Sigmoid colon (tissue), 7 donors: ENCODE measurements around the gene PRM2. TPM values are rescaled to one million over a fixed set of nuclear protein-coding genes. Genes with fewer than 3 reads are reported as not detected.

Experiments
- DNase-seq: peaks from one replicate; pipeline ENCODE4 v3.0.0-alpha.2; 2019
- H3K27ac ChIP-seq, 4 donors: fragments of 200-600 bp; sonication (generic); one replicate each; pipeline ENCODE4 v1.5.1; 2016 to 2019; ENCODE audit warnings: mild to moderate bottlenecking in 1 of 4
- H3K27me3 ChIP-seq, 3 donors: fragments of 200-600 bp; sonication (generic); one replicate each; pipeline ENCODE4 v1.5.1; 2019; ENCODE audit warnings: mild to moderate bottlenecking in 1 of 3
- H3K36me3 ChIP-seq, 4 donors: fragments of 200-600 bp; sonication (generic); one replicate each; pipeline ENCODE4 v1.5.1; 2016 to 2019
- H3K4me1 ChIP-seq, 4 donors: fragments of 200-600 bp; sonication (generic); one replicate each; pipeline ENCODE4 v1.5.1; 2017 to 2019
- H3K4me3 ChIP-seq, 4 donors: fragments of 200-600 bp; sonication (generic); one replicate each; pipeline ENCODE4 v1.5.1; 2017 to 2019; ENCODE audit warnings: mild to moderate bottlenecking in 2 of 4, moderate library complexity in 1 of 4
- H3K9me3 ChIP-seq, 4 donors: fragments of 200-600 bp in 3 of 4; sonication (generic) in 3 of 4; one replicate each; pipeline versions ENCODE4 v1.5.1 to v1.6.1; 2013 to 2019
- CTCF ChIP-seq, 4 experiments: fragments of 450-650 bp in 3 of 4; fragments of 200-600 bp in 1 of 4; IDR thresholded peaks; one replicate each; pipeline ENCODE4 v1.5.1; 2016 to 2019; ENCODE audit warnings: antibody characterized with exemption in 4 of 4, mild to moderate bottlenecking in 3 of 4, moderate library complexity in 2 of 4
- EP300 ChIP-seq, 4 donors: sonication (generic); formaldehyde crosslinking; IDR thresholded peaks; one replicate each; pipeline ENCODE4 v1.6.1; 2017; ENCODE audit warnings: antibody characterized with exemption in 4 of 4
- POLR2A ChIP-seq, 2 donors: fragments of 450-650 bp; IDR thresholded peaks; one replicate each; pipeline ENCODE4 v1.6.1; 2016; ENCODE audit warnings: antibody characterized with exemption in 2 of 2, mild to moderate bottlenecking in 2 of 2, moderate library complexity in 2 of 2
- POLR2AphosphoS5 ChIP-seq, 4 donors: sonication (generic); formaldehyde crosslinking; IDR thresholded peaks; one replicate each; pipeline ENCODE4 v1.6.1; 2017; ENCODE audit warnings: antibody characterized with exemption in 4 of 4
- WGBS, 2 donors: extraction: QIAGEN DNeasy Blood & Tissue Kit; methylation state at CpG; one replicate each; pipeline ENCODE4 v1.1.7; 2013; 5-methylcytosine and 5-hydroxymethylcytosine counted together
- intact Hi-C: fragments of 100-400 bp; cut with DNase I; formaldehyde crosslinking; loops from one replicate; pipeline ENCODE4 v1.15.1; 2023
- polyA plus RNA-seq, 3 donors: library from polyadenylated mRNA; stranded (reverse); fragments of 200-250 nt; gene quantifications; one replicate each; pipeline ENCODE4 v1.2.3, GENCODE V29; 2013
- total RNA-seq, 4 donors: library from RNA; depleted of rRNA; stranded (reverse); fragments of >200 nt; gene quantifications; one replicate each; pipeline ENCODE4 v1.1.0, GENCODE V29; 2016
- donor health status: healthy with polysubstance abuse.
- donor health status: Bipolar disorder and iron deficiency.
- donor health status: healthy.

PRM2 gene
- total and polyA plus RNA-seq, 7 donors = not detected

DNA sequence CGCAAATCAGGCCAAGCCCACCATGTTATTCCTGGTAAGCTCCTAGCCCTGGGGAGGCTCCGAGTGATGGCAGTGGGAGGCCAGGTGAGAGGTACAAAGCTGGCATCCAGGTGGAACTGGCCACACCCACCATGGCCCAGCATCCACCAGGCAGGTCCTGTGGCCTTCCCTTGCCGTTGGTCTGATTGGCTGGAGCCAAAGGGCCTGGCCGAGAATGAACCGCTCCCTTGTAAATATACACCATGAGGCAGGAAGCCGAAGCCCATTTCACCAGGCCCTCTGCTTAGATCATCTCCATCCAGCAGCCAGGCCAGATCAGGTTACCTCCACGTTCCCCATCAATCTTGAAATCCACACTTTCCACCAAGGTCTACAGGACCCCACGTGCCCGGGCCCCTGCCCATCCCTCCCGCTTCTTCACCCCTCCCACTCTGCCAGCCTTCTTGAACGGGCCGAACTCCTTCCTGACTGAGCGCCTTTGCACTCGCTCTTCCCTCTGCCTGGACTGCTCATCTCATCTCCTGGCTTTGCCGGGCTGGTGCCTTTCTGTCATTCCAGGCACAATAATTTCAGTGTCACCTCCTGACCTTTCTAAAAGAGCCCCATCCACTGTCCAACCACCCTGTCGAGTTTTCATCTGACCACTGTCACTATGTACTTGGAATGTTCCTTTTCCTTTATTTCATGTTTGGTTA lies 26.0 kb downstream of the PRM2 start:
- no peak for TF ChIP-seq POLR2A (IDR thresholded peaks at IDR 0.05)
- no peak for TF ChIP-seq EP300 (IDR thresholded peaks at IDR 0.05)
- no peak for TF ChIP-seq POLR2AphosphoS5 (IDR thresholded peaks at IDR 0.05)
- TF ChIP-seq CTCF (IDR thresholded peaks at IDR 0.05) = no peak
- intact Hi-C loops = loop anchor here (10.0 kb wide), 2 partner anchors 115 to 505 kb away; partner anchors contain the start of gene NUBP1
- 76 to 79% methylated on average over 16 of the region's 16 CpGs for WGBS, 2 donors
- Histone ChIP-seq H3K36me3 (no peaks in the 10 kb centered on the region), H3K4me1 (peaks cover 0 to 20% (median 10%) of the 10 kb centered on the region in 4 donors), H3K27ac (no peak overlapping the region), H3K9me3 (no peaks in the 10 kb centered on the region), H3K27me3 (no peaks in the 10 kb centered on the region), H3K4me3 (no peak overlapping the region)
- DNase-seq = no peak

- H3K9me3 ChIP-seq = no peaks in the 10 kb centered on the region
- no peak overlapping the region for H3K4me3 ChIP-seq
- no peak overlapping the region for H3K27ac ChIP-seq
- DNase-seq = no peak
- intact Hi-C loops = loop anchor here (10.0 kb wide), 2 partner anchors 115 to 505 kb away; partner anchors contain the start of gene NUBP1
- TF ChIP-seq POLR2A (IDR thresholded peaks at IDR 0.05) (no peak), POLR2AphosphoS5 (IDR thresholded peaks at IDR 0.05) (no peak), EP300 (IDR thresholded peaks at IDR 0.05) (no peak), CTCF (IDR thresholded peaks at IDR 0.05) (no peak)
- no peaks in the 10 kb centered on the region for H3K36me3 ChIP-seq
- no peaks in the 10 kb centered on the region for H3K27me3 ChIP-seq
- 94 to 95% methylated on average over 63 of the region's 63 CpGs for WGBS, 2 donors
- H3K4me1 ChIP-seq = peaks cover 0 to 12% (median 4%) of the 10 kb centered on the region in 4 donors
These were observed 26.8 kb downstream of the PRM2 start for GRCh38 chr16:11249233-11250061.

- TF ChIP-seq POLR2AphosphoS5 (IDR thresholded peaks at IDR 0.05) = no peak
- H3K36me3 ChIP-seq = no peaks in the 10 kb centered on the region
- no peaks in the 10 kb centered on the region for H3K27me3 ChIP-seq
- no peaks in the 10 kb centered on the region for H3K9me3 ChIP-seq
- WGBS, 2 donors = 92% methylated on average over 8 of the region's 8 CpGs
- intact Hi-C loops = no loop called here
- no peak overlapping the region for H3K27ac ChIP-seq
- no peak overlapping the region for H3K4me3 ChIP-seq
- peaks cover 0 to under 1% (median 0%) of the 10 kb centered on the region in 4 donors for H3K4me1 ChIP-seq
- DNase-seq = no peak
These were observed 28.1 kb downstream of the PRM2 start for GRCh38 chr16:11248133-11248532.

DNA sequence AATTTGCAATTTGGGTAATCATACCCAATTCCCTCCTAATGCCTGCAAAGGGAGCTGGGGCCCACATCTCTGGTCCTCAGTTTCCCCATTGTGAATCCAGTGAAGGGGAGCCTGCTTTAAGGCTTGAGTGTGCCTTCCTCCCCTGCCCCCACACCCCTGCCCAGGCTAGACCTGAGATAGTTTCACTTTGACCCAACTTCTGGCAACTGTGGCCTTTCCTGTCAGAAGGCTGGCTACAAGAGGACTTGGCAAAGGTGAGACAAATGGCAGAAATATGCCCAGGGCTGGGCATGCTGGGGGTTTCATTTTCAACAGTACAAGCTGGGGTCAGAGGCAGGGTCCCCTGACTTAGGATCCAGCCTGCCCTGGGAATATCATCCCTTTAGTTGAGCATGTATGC lies 30.3 kb downstream of the PRM2 start:
- intact Hi-C loops = no loop called here
- no peaks in the 10 kb centered on the region for H3K27me3 ChIP-seq
- no peaks in the 10 kb centered on the region for H3K4me1 ChIP-seq
- no peaks in the 10 kb centered on the region for H3K9me3 ChIP-seq
- H3K36me3 ChIP-seq = no peaks in the 10 kb centered on the region
- H3K4me3 ChIP-seq = no peak overlapping the region
- no peak for DNase-seq
- no peak overlapping the region for H3K27ac ChIP-seq
- no peak for TF ChIP-seq CTCF (IDR thresholded peaks at IDR 0.05)
- TF ChIP-seq POLR2A (IDR thresholded peaks at IDR 0.05) = no peak
- no peak for TF ChIP-seq POLR2AphosphoS5 (IDR thresholded peaks at IDR 0.05)
- no peak for TF ChIP-seq EP300 (IDR thresholded peaks at IDR 0.05)

DNA sequence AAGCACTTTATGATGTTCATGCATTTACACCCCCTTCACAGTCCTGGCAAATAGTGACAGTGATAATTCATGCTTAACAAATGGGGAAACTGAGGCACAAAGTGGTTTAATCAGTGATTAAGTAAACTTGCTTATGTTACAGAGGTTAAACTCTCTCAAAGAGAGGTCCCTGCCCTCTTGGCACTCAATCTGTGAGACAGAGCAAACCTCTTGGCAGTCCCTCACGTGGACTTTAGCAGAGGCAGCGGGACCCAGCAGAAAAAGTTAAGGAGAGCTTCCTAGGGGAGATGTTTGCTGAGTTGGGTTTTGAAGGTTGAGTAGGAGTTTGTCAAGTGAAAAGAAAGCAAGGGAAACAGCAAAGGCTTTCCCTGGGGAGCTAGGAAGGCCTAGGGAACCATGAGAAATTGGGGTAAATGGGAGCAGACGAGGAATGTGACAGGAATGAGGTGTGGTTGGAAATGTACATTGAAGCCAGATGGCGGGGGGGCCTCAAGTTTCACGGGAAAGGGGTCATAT lies 31.0 kb downstream of the PRM2 start:
- intact Hi-C loops = no loop called here
- 75 to 92% methylated on average over 5 of the region's 5 CpGs for WGBS, 2 donors
- TF ChIP-seq CTCF (IDR thresholded peaks at IDR 0.05) (no peak), POLR2AphosphoS5 (IDR thresholded peaks at IDR 0.05) (no peak), EP300 (IDR thresholded peaks at IDR 0.05) (no peak), POLR2A (IDR thresholded peaks at IDR 0.05) (no peak)

More for the DNA sequence above, 31.0 kb downstream of the PRM2 start:
- Histone ChIP-seq H3K27ac (no peak overlapping the region), H3K27me3 (no peaks in the 10 kb centered on the region), H3K36me3 (no peaks in the 10 kb centered on the region), H3K9me3 (no peaks in the 10 kb centered on the region), H3K4me1 (peaks cover 0 to 5% (median 0%) of the 10 kb centered on the region in 4 donors), H3K4me3 (no peak overlapping the region)
- DNase-seq = no peak
